ENCODE data around the gene LHFPL6.

- no peak for TF ChIP-seq CTCF (IDR thresholded peaks at IDR 0.05; ENCODE audit: poor library complexity)
- TF ChIP-seq EZH2 (IDR thresholded peaks at IDR 0.05; ENCODE audit: borderline replicate concordance): no peak
These were observed 90.3 kb downstream of the LHFPL6 start for GRCh38 chr13:39512687-39513086.

Measured in hepatocyte (in vitro differentiated cells).